GM18951 (cell line): ENCODE data around the gene AHNAK2.
"Not testable (repeated sequence)": the region's sequence is repeated elsewhere in the genome, so short reads cannot be mapped to it uniquely, and the experiment has no call there.

Source experiments
- POLR2A ChIP-seq: IDR thresholded peaks from 4 replicates; pipeline ENCODE4 v1.6.1; 2011; ENCODE audit warnings: mild to moderate bottlenecking; ENCODE audit not compliant: insufficient read length, insufficient read depth; ENCODE audit errors: extremely low read depth
- in situ Hi-C: fragments of 300-500 bp; cut with MboI; formaldehyde crosslinking; loops from one replicate; pipeline ENCODE4 v1.12.0; 2022; ENCODE audit warnings: low sequenced_read_pairs, mixed read lengths, inconsistent platforms; ENCODE audit not compliant: unreplicated experiment

AHNAK2 gene

GRCh38 chr14:104926619-104927431, 51.3 kb downstream of the AHNAK2 start:
- in situ Hi-C loops: no loop called here
- peak; percentile 32 for TF ChIP-seq POLR2A

- no peak for TF ChIP-seq POLR2A
- in situ Hi-C loops: no loop called here
Measured at GRCh38 chr14:104925855-104926609, 52.1 kb downstream of the AHNAK2 start.

DNA sequence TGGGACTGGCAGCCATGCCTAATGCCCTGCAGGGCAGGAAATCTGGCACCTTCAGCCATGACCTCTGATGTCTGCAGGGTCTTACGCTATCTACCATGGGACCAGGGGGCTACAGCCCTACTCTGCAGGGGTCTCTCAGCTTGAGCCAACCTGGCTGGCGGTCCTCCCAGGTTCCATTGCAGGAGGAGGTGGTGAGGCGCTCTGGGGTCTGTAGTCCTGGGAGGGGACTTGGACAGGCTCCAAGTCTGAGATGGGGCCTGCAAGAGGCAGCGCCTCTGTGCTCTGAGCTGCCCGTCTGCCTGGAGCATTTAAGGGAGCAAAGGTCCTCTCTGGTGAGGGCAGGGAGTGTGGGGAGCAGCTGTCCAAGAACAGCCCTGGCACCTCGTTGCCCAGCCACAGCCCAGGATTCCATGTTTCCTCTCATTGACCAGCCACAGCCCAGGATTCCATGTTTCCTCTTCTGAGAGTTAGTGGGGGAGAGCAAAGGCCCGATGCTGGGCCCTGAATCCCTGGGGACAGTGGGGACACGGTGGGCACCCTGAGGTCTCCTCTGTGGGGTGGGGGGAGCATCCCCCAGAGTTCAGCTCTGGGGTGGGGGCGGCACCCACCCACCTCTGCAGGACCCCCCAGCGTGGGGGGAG, 52.8 kb downstream of the AHNAK2 start:
- in situ Hi-C loops: no loop called here
- no peak for TF ChIP-seq POLR2A

- peak; percentile 39 for TF ChIP-seq POLR2A
- in situ Hi-C loops: no loop called here
Measured at GRCh38 chr14:104924421-104925213, 53.6 kb downstream of the AHNAK2 start, which contains the start of gene PLD4. PLD4 (plus strand) TSS chr14:104924879; CDS start chr14:104927141, 2,262 bp downstream.

- in situ Hi-C loops: no loop called here
Measured at GRCh38 chr14:104923640-104924420, 54.3 kb downstream of the AHNAK2 start.

DNA sequence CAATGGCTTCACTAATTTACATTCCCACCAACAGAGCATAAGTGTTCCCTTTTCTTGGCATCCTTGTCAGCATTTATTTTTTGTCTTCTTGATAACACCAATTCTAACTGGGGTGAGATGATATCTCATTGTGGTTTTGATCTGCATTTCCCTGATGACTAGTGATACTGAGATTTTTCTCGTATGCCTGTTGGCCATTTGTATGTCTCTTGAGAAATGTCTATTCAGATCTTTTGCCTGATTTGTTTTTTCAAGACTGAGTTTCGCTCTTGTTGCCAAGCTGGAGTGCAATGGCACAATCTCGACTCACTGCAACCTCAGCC, 58.2 kb downstream of the AHNAK2 start:
- no peak for TF ChIP-seq POLR2A

More at GRCh38 chr14:104923640-104924420, 54.3 kb downstream of the AHNAK2 start:
- TF ChIP-seq POLR2A: no peak

DNA sequence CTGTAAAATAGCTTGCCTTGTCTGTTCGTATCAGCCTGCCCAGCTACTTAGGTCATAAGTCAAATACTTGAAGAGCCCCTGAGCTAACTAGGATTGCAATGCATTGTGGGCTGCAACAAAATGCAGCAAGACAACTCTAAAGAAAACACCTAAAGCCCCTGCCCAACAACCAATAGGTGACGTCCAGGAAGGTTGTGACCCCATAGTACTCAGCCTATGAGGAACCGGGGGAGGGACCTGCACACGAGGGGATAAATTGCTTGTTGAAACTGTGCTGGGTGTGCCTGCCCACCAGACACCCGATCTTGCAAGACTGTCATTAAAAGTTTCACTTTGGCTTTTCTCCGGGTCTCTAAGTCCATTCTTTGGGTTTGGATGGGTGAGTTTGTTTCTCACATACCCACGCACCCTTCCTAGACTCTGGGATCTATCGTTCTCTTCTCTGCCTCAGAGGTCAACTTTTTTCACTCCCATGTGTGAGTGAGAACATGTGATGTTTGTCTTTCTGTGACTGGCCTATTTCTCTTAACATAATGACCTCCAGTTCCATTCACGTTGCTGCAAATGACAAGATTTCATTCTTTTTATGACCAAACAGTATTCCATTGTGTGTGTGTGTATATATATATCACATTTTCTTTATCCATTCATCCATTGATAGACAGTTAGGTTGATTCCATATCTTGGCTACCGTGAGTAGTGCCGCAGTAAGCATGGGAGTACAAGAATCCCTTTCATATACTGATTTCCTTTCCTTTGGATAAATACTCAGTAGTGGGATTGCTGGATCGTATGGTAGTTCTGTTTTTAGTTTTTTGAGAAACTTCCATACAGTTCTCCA, 58.8 kb downstream of the AHNAK2 start:
- in situ Hi-C loops: not testable (repeated sequence)

More for the DNA sequence above, 58.2 kb downstream of the AHNAK2 start:
- in situ Hi-C loops: no loop called here

GRCh38 chr14:104917993-104918392, 60.2 kb downstream of the AHNAK2 start:
- in situ Hi-C loops: no loop called here
- no peak for TF ChIP-seq POLR2A

GRCh38 chr14:104917116-104917515, 61.1 kb downstream of the AHNAK2 start:
- in situ Hi-C loops: no loop called here
- TF ChIP-seq POLR2A: no peak

- TF ChIP-seq POLR2A: no peak
- in situ Hi-C loops: no loop called here
Measured at GRCh38 chr14:104913435-104913834, 64.7 kb downstream of the AHNAK2 start.

- no peak for TF ChIP-seq POLR2A
- in situ Hi-C loops: no loop called here
Measured at GRCh38 chr14:104912053-104912452, 66.1 kb downstream of the AHNAK2 start.

DNA sequence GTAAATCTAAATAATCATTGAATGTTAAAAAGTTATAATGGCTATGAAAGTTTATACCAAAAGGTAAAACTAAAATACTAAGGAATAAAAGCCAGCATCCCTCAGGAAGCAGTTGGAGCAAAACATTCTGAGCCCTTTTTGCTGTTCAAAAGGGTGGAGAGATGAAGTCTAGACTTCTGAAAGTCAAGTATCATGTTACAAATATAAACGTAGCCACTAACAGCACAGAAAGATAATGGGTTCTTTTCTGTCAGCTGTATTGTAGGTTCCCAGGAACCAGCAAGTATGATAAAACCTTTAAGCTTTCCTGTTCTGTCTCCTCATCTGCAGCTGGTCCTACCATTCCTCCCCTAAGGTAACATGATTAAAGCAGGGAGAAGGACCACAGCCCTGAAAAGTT, 69.9 kb downstream of the AHNAK2 start:
- in situ Hi-C loops: no loop called here
- no peak for TF ChIP-seq POLR2A

DNA sequence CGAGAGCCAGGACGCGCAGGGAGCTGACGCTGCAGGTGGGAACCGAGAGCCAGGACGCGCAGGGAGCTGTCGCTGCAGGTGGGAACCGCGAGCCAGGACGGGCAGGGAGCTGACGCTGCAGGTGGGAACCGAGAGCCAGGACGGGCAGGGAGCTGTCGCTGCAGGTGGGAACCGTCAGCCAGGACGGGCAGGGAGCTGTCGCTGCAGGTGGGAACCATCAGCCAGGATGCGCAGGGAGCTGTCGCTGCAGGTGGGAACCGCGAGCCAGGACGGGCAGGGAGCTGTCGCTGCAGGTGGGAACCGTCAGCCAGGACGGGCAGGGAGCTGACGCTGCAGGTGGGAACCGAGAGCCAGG, 72.6 kb downstream of the AHNAK2 start:
- in situ Hi-C loops: not testable (repeated sequence)

DNA sequence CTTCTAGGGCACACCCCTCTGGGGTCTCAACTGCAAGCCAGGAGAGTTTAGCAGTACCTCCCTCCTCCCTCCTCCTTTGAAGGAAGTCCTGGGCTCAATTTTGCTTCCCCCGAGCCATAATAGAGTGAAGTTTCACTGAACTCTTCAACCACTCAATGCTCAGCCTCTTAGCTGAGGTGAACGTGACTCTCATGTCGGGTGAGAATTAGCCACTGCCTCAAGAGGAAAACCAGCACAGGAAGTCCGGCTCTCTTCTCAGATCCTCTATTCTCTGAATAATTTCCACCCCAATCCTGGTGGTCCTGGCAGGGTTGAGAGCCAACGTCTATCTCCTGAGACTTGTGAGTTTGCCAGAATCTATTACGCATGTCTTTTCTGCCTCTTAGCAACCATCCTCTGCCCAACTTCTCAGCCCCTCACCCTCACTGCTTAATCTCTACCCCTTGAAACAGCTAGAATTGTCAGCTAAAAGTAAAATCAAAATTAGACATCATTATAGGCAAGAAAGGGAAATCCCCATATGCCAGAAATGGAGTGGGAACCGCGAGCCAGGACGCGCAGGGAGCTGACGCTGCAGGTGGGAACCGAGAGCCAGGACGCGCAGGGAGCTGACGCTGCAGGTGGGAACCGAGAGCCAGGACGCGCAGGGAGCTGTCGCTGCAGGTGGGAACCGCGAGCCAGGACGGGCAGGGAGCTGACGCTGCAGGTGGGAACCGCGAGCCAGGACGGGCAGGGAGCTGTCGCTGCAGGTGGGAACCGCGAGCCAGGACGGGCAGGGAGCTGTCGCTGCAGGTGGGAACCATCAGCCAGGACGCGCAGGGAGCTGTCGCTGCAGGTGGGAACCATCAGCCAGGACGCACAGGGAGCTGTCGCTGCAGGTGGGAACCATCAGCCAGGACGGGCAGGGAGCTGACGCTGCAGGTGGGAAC, 73.3 kb downstream of the AHNAK2 start:
- in situ Hi-C loops: not testable (repeated sequence)
